MM.1S (cell line): ENCODE results near the gene SUMO2.
"Not testable (repeated sequence)": the region's sequence is repeated elsewhere in the genome, so short reads cannot be mapped to it uniquely, and the experiment has no call there.

ENCODE experiments used
- DNase-seq: peaks from one replicate; pipeline ENCODE4 v3.0.0-alpha.2; 2015
- H2AFZ ChIP-seq: fragments of 300-600 bp; sonication (generic); 2 replicates; pipeline ENCODE4 v1.6.0; 2016; ENCODE audit warnings: antibody characterized with exemption, low read length
- H3F3A ChIP-seq: fragments of 300-600 bp; sonication (generic); 2 replicates; pipeline ENCODE4 v1.6.1; 2016; ENCODE audit warnings: mild to moderate bottlenecking, antibody characterized with exemption, low read length, moderate library complexity, mixed read lengths; ENCODE audit not compliant: insufficient read depth
- H3K27ac ChIP-seq: fragments of 300-600 bp; sonication (generic); 2 replicates; pipeline ENCODE4 v1.5.1; 2016; ENCODE audit warnings: mild to moderate bottlenecking, low read length
- H3K27me3 ChIP-seq: fragments of 300-600 bp; sonication (generic); replicated peaks from 2 replicates; pipeline ENCODE4 v1.6.0; 2016; ENCODE audit warnings: low read length; ENCODE audit not compliant: insufficient read depth
- H3K36me3 ChIP-seq: fragments of 300-600 bp; sonication (generic); replicated peaks from 2 replicates; pipeline ENCODE4 v1.6.1; 2016; ENCODE audit warnings: mild to moderate bottlenecking, low read length, mixed read lengths; ENCODE audit not compliant: insufficient read depth
- H3K4me1 ChIP-seq: fragments of 300-600 bp; sonication (generic); 2 replicates; pipeline ENCODE4 v1.6.1; 2016; ENCODE audit warnings: low read length, mixed read lengths
- H3K4me2 ChIP-seq: fragments of 300-600 bp; sonication (generic); 2 replicates; pipeline ENCODE4 v1.6.0; 2016; ENCODE audit warnings: low read depth, low read length
- H3K4me3 ChIP-seq: fragments of 300-600 bp; sonication (generic); 2 replicates; pipeline ENCODE4 v1.5.1; 2016; ENCODE audit warnings: low read length, mixed read lengths
- H3K79me2 ChIP-seq: fragments of 300-600 bp; sonication (generic); 2 replicates; pipeline ENCODE4 v1.6.1; 2016; ENCODE audit warnings: mixed run types, low read length, mixed read lengths
- H3K9ac ChIP-seq: fragments of 300-600 bp; sonication (generic); 2 replicates; pipeline ENCODE4 v1.6.1; 2016; ENCODE audit warnings: low read length, mixed read lengths
- H3K9me2 ChIP-seq: fragments of 300-600 bp; sonication (generic); replicated peaks from 2 replicates; pipeline ENCODE4 v1.6.1; 2016; ENCODE audit warnings: mild to moderate bottlenecking, low read length, mixed read lengths; ENCODE audit not compliant: insufficient read depth
- H3K9me3 ChIP-seq: fragments of 300-600 bp; sonication (generic); replicated peaks from 2 replicates; pipeline ENCODE4 v1.6.1; 2016; ENCODE audit warnings: mild to moderate bottlenecking, low read length, mixed read lengths; ENCODE audit not compliant: insufficient read depth
- H4K20me1 ChIP-seq: fragments of 300-600 bp; sonication (generic); 2 replicates; pipeline ENCODE4 v1.6.1; 2016; ENCODE audit warnings: mild to moderate bottlenecking, low read length, moderate library complexity, mixed read lengths; ENCODE audit not compliant: insufficient read depth
- CTCF ChIP-seq: fragments of 300-600 bp; sonication (generic); IDR thresholded peaks from 2 replicates; pipeline ENCODE4 v1.5.1; 2016; ENCODE audit warnings: antibody characterized with exemption, low read length, mixed read lengths
- EZH2 ChIP-seq: fragments of 300-600 bp; sonication (generic); optimal IDR thresholded peaks from 2 replicates; pipeline ENCODE3; 2017; ENCODE audit warnings: low read depth, mild to moderate bottlenecking, antibody characterized with exemption, low read length, mixed read lengths
- EZH2phosphoT487 ChIP-seq: fragments of 300-600 bp; sonication (generic); IDR thresholded peaks from 2 replicates; pipeline ENCODE4 v1.6.1; 2018; ENCODE audit warnings: antibody characterized with exemption, low read length

Gene SUMO2

GRCh38 chr17:75163074-75163473 is 19.7 kb downstream of the SUMO2 start:
- TF ChIP-seq EZH2phosphoT487 (no peak), CTCF (no peak), EZH2 (no peak)
- Histone ChIP-seq H3K9me3 (no peaks in the 10 kb centered on the region), H3K9me2 (no peaks in the 10 kb centered on the region), H3K9ac (no peak overlapping the region), H2AFZ (no peak overlapping the region), H3K4me2 (no peak overlapping the region), H4K20me1 (no peaks in the 10 kb centered on the region), H3K27ac (no peak overlapping the region), H3K79me2 (no peaks in the 10 kb centered on the region), H3K4me3 (no peak overlapping the region), H3K4me1 (no peaks in the 10 kb centered on the region), H3K27me3 (no peaks in the 10 kb centered on the region), H3K36me3 (peaks cover 9% of the 10 kb centered on the region; the same call in 1 of the 2 replicates), H3F3A (peaks cover 7% of the 10 kb centered on the region; the same call in 1 of the 2 replicates)
- DNase-seq: no peak

GRCh38 chr17:75160211-75160610 is 22.5 kb downstream of the SUMO2 start:
- H4K20me1 ChIP-seq: no peaks in the 10 kb centered on the region
- H3K9ac ChIP-seq: no peak overlapping the region
- DNase-seq: no peak
- no peak for TF ChIP-seq EZH2phosphoT487
- TF ChIP-seq CTCF: no peak
- no peak for TF ChIP-seq EZH2
- no peaks in the 10 kb centered on the region for H3K9me2 ChIP-seq
- H3K27ac ChIP-seq: no peak overlapping the region
- no peaks in the 10 kb centered on the region for H3K36me3 ChIP-seq
- peaks cover 7% of the 10 kb centered on the region; the same call in 1 of the 2 replicates for H3F3A ChIP-seq
- H2AFZ ChIP-seq: no peak overlapping the region
- no peak overlapping the region for H3K4me2 ChIP-seq
- H3K79me2 ChIP-seq: no peaks in the 10 kb centered on the region
- H3K27me3 ChIP-seq: no peaks in the 10 kb centered on the region
- no peaks in the 10 kb centered on the region for H3K9me3 ChIP-seq
- peaks cover 2% of the 10 kb centered on the region; the same call in 1 of the 2 replicates for H3K4me1 ChIP-seq
- no peak overlapping the region for H3K4me3 ChIP-seq

GRCh38 chr17:75159196-75160031 is 23.3 kb downstream of the SUMO2 start:
- H3K4me2 ChIP-seq: no peak overlapping the region
- no peak for DNase-seq
- no peaks in the 10 kb centered on the region for H3K79me2 ChIP-seq
- no peak for TF ChIP-seq CTCF
- TF ChIP-seq EZH2phosphoT487: no peak
- no peak for TF ChIP-seq EZH2
- H3K4me3 ChIP-seq: no peak overlapping the region
- H3K27me3 ChIP-seq: no peaks in the 10 kb centered on the region
- H2AFZ ChIP-seq: no peak overlapping the region
- peaks cover 7% of the 10 kb centered on the region for H3K4me1 ChIP-seq
- H3K9me2 ChIP-seq: no peaks in the 10 kb centered on the region
- H3K27ac ChIP-seq: no peak overlapping the region
- no peaks in the 10 kb centered on the region for H4K20me1 ChIP-seq
- H3K9ac ChIP-seq: no peak overlapping the region
- H3K36me3 ChIP-seq: no peaks in the 10 kb centered on the region
- no peaks in the 10 kb centered on the region for H3K9me3 ChIP-seq
- H3F3A ChIP-seq: peaks cover 7% of the 10 kb centered on the region; the same call in 1 of the 2 replicates

- H3K4me2 ChIP-seq, H3K27me3 ChIP-seq, H4K20me1 ChIP-seq, H3K4me1 ChIP-seq, H3K9me3 ChIP-seq, H3K4me3 ChIP-seq, H3K79me2 ChIP-seq, H3F3A ChIP-seq, H3K9me2 ChIP-seq, H3K36me3 ChIP-seq, H3K27ac ChIP-seq, DNase-seq, H3K9ac ChIP-seq, H2AFZ ChIP-seq: not testable (repeated sequence)
Measured at GRCh38 chr17:75158480-75158879, 24.3 kb downstream of the SUMO2 start.
